GM23248 (cell line): ENCODE measurements around the gene NDE1.

ENCODE experiments used
- EZH2 ChIP-seq: fragments of 200-600 bp; sonication (generic); IDR thresholded peaks from 2 replicates; pipeline ENCODE4 v1.6.1; 2018; ENCODE audit warnings: antibody characterized with exemption, mild to moderate bottlenecking; ENCODE audit not compliant: insufficient read depth, poor library complexity, severe bottlenecking
- EZH2phosphoT487 ChIP-seq: fragments of 200-600 bp; sonication (generic); IDR thresholded peaks from 2 replicates; pipeline ENCODE4 v1.6.1; 2018; ENCODE audit warnings: antibody characterized with exemption, moderate library complexity, mild to moderate bottlenecking, low read depth; ENCODE audit not compliant: insufficient read depth

DNA sequence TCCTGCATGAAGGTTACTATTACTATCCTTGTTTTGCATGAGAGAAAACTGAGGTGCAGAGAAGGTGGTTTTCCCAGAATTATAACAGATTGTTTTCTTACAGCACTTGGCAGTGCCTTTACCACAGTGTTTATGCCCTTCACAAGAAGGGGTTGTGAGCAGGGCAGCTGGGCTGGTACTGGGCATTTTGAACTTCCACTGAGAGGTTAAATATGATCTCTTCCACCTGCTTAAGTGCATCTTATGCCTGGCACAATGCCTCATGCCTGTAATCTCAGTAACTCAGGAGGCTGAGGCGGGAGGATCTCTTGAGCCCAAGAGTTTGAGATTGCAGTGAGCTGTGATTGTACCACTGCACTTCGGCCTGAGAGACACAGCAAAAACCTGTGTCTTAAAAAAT lies 36.2 kb downstream of the NDE1 start:
- TF ChIP-seq EZH2phosphoT487 (no peak), EZH2 (no peak)
